SH-SY5Y (cell line): ENCODE data around the gene WDR7.

ENCODE experiments used
- GATA2 ChIP-seq: IDR thresholded peaks from 2 replicates; pipeline ENCODE4 v1.6.1; 2011; ENCODE audit warnings: mild to moderate bottlenecking, low read depth, low read length
- GATA3 ChIP-seq: IDR thresholded peaks from 2 replicates; pipeline ENCODE4 v1.6.1; 2011; ENCODE audit warnings: low read depth, mild to moderate bottlenecking, low read length, moderate library complexity

WDR7 gene

DNA sequence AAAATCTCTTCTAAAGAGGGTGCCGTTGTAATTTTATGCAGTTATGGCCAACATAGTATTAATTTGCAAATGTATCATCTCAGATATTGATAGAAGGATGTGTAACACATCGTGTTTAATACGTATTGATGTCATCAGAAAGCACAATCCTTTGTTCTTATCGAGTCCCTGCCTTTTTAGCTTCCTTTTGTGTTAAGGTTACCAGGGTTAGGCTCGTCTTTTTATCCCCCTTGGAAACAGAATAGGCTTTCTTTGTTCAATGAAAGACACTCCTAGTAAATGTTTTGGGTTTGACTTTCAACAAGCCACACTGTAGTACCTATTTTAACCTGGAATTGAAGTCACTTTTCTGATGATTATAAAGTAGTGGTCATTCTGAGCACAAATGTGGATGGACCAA is 136.2 kb downstream of the WDR7 start:
- TF ChIP-seq GATA2: no peak
- no peak for TF ChIP-seq GATA3

DNA sequence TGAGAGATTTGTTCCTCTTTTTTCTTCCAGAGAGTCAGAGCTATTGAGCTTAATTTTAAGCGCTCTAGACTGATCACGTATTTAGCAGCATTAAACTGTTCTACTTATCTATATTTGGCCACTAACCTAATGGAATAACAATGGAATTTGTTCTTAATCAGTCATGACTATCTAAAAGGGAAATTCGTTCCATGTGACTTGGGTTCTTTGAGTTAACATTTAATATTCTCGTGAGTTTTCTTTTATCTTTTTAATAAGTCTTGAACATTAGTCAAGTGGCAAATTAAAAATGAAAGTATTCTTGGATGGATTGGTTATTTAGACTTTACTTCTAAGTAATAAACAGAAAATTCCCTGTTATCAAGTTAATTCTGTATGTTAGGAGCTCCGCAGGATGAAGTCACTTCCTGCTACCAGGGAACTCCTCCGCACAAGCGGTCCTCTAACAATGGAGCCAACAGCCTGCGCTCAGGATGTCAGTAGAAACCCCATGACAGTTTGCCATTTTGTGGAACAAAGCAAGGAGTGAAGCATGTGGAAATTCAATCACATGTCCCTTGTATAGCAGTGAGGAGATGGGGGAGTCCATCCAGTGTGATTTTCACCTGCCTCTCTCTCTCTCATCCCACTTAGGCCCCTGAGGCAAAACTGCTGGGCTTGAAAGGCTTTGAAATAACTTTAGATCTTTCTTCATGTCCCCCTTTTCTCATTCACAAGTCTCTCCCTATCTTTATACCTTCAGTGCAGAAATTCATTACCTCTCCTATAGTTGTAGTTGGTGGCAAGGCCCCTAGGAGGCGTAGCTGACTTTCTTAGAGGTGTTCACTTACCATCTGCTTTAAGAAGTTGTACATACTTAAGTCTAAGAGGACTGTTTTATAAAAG is 138.1 kb downstream of the WDR7 start:
- TF ChIP-seq GATA2 (no peak), GATA3 (no peak)

DNA sequence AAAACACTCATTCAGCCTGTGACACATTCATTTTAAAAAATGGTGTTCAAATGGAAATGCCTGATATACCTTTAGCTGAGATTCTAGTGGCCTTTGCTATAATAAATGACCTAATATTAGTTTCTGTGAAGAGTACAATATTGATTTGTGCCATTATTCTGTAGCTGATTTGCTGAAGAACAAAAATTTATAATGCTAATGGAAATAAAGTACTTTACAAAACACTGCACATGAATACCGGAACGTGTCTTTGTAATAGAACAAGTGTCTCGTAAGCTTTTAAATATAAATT is 138.7 kb downstream of the WDR7 start:
- TF ChIP-seq GATA3: no peak
- no peak for TF ChIP-seq GATA2

DNA sequence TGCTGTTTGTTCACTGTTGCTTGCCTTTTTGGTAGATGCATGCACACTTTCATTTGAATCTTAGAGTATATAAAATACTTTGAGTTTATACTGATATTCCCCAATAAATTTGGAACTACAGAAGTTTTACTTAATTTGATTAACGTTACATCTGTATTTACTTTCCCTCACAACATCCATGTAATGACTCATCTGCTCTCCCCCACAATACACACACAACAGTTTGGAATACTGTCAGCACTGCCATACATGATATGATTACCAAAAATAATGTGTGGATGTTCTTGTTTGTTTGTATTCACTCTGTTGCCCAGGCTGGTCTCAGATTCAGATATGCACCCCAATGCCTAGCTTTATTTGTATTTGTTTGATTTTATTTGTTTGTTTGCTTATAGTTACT is 144.2 kb downstream of the WDR7 start:
- TF ChIP-seq GATA2 (no peak), GATA3 (no peak)

DNA sequence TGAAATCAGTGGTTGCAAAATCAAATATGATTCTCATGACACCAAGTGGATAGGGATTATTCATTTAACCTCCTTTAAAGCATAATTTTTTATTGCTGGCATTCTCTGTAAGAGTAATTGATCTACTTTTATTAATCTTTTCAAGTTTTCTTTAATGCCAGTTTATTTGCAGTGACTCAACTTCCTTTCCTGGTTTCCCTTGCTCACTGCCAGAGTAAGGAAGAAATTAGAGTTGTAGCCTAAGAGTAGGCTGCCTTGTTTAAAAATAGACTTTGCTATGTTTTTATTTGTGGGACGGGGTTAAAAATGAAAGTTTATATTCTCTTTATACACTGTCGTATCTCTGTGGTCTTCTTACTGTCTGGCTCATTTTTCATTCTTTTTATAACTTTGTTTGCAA is 148.6 kb downstream of the WDR7 start:
- TF ChIP-seq GATA2 (no peak), GATA3 (no peak)

DNA sequence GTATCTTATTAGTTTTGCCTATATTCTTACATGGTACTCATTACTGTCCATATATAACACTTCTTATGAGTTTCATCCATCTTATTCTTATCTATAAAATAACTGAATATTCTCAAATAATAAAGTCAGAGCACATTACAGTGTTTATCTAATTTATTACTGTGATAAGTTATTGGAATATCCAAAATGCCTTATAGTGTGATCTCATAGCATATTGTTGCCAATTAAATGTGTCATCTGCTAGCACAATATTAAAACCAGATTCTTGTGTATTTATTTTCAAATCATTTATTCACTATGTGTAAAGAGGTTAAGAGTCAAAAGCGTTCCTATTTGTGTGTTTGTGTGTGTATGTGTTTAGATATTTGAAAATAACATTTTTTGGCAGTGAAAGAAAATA is 151.9 kb downstream of the WDR7 start:
- no peak for TF ChIP-seq GATA2
- no peak for TF ChIP-seq GATA3

DNA sequence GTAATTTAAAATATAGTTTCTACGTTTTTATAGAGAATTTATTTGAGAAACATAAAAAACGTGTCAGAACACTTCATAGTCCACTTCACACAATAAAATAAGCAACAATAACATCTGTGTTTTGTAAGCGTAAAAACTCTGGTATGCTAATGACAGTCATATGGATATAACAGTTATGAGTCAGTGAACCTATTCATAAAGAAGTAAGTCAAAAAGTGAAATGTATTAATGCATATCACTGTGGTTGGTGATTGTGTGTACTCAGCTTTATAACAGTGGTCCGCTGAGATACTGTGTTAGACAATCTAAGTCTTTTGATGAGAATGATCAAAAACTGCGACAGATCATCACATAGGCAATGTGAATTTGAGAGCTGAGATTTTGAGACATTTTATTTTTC is 153.2 kb downstream of the WDR7 start:
- TF ChIP-seq GATA3 (no peak), GATA2 (no peak)

DNA sequence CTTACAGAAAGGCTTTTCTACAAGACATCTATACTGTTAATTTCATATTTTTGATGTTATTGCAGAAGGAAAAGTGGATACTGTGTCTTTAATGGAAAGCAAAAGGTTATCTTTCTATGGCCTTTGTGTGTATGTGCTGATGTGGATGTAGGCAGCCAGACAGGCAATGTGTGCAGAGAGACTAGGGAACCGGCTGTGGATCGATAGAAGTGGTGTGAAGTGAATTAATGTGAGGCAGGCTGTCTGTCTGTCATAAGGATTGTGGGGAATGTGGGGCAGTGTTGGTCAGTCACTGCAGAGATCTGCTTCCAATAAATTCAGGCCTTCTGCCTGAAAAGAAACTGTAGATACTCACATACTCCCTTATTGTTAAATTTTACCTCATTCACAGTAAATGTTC is 156.7 kb downstream of the WDR7 start:
- no peak for TF ChIP-seq GATA3
- TF ChIP-seq GATA2: no peak

DNA sequence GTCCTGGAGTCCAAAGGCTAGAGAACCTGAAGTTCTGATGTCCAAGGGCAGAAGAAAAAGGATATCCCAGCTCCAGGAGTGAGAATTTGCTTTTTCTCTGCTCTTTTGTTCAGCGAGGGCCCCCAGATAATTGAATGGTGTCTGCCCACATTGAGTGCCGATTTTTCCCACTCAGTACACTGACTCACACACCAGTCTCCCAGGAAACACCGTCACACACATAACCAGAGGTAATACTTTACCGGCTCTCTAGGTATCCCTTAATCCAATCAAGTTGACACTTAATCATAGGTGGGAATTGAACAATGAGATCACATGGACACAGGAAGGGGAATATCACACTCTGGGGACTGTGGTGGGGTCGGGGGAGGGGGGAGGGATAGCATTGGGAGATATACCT is 161.5 kb downstream of the WDR7 start:
- no peak for TF ChIP-seq GATA2
- TF ChIP-seq GATA3: no peak

DNA sequence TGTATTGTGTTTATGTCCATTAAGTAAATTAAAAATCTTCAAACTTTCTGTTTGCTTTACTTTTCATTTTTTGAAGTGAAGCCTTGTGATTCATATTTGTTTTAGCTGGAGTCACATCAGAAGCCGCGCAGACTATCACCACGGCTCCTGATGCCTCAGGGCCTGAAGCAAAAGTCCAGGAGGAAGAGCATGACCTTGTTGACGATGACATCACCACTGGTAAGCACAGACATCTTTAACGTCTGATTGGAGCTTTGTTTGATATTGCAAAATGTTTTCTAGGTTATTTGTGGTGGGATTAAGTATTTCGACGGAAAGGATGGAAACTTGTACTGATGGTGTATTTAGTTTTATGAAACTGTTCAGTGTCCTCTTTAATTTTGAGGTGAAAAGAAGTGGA is 164.8 kb downstream of the WDR7 start:
- no peak for TF ChIP-seq GATA3
- TF ChIP-seq GATA2: no peak

DNA sequence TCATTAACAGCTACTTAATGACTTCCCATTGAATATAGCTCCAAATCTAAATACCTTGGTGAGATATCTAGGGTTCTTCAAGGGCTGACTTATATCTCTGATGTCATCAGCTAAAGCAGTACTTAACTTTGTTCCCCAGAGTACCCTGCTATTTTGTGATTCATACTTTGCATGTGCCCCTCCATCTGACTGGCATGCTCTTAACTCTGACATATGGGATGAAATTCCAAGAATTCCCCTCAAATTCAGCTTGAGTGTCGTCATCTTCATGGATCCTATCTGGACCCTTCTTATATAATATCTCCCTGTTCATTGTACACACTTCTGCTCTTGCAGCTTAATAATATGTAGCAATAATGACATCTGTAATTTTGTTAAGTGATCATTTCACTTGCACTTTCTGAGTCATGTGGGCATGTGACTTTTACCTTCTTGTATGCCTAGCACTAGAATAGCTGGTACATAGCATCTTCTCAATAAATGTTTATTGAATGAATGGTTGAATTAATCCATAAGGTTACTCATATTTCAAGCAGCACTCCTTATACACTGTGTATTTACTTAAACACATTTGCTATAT is 172.9 kb downstream of the WDR7 start:
- TF ChIP-seq GATA2 (no peak), GATA3 (no peak)

DNA sequence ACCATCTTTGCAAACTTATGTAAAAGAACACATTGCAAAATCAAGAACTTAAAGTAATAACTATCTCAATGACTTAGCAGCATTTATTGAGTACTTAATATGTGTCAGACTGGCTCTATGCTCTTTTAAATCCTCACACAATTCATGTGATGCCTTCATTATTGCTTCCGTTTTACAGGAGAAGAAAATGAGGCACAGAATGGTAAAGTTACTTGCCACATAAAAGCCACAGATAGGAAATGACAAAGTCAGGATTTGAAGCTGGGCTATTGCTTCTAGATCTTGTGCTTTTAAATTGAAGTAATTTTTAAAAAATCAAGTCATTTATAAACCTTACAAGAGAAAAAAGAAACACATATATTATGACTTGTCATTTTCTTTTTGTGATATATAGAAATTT is 174.2 kb downstream of the WDR7 start:
- no peak for TF ChIP-seq GATA3
- TF ChIP-seq GATA2: no peak

DNA sequence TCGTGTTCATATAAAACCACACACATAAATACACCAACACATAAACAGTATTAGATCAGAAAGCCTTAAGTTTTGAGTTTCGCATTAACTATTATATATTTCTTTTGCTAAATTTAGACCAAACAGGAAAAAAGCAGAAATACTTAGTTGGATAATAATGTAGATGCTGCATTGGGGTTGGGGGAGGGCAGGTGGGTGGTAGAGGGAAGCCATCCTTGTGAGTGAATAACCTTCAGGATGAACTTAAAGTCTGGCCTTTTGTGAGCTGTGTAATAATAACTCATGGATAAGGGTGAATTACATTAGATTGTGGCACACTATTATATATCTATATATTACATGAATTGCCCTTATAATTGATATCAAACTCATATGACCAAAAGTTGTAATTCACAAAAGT is 174.7 kb downstream of the WDR7 start:
- no peak for TF ChIP-seq GATA3
- no peak for TF ChIP-seq GATA2

DNA sequence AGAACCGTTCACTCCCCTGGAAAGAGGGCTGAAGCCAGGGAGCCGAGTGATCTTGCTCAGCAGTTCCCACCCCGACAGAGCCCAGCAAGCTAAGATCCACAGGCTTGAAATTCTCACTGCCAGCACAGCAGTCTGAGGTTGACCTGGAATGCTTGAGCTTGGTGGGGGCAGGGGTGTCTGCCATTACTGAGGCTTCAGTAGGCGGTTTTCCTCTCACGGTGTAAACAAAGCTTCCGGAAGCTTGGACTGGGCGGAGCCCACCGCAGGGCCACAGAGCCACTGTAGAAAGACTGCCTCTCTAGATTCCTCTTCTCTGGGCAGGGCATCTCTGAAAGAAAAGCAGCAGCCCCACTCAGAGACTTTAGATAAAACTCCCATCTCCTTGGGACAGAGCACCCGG is 180.8 kb downstream of the WDR7 start:
- TF ChIP-seq GATA2 (no peak), GATA3 (no peak)

DNA sequence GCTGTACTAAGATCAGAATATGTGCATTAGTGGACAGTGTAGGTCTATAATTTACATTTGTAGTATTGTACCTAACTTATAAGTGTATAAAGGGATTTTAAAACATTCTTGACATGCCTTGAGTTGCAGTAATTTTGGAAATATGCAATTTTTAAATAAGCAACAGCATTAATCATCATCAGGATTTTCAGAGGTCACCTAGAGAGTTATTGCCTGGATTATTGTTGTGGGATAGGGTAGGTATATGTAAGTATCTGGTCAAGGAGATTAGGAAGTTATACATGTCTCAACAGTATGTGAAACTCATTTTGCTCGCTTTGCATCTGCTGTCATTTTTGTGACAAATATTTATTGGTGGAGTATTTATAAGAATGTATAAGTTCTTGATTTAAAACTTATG is 184.2 kb downstream of the WDR7 start:
- TF ChIP-seq GATA2 (no peak), GATA3 (no peak)
